K562 (cell line): ENCODE data around the gene INSYN2B. TPM values are rescaled to one million over a fixed set of nuclear protein-coding genes. Genes with fewer than 3 reads are reported as not detected.

ENCODE experiments used
- ATAC-seq: fragments of 200-7000 bp; cut with Tn5 transposase; 3 replicates; pipeline ENCODE4 v1.9.1; 2020; ENCODE audit warnings: moderate library complexity
- BruUV-seq: library from RNA; stranded (reverse); fragments of 400-500 nt; replicated peaks from 2 replicates; lab custom pipeline; 2021; lab: Mats Ljungman, UMichigan
- CTCF ChIA-PET: fragments of 300-600 bp; formaldehyde crosslinking; extraction: SDS; loops from one replicate; lab custom pipeline; 2021; ENCODE audit warnings: low intra/inter-chr PET ratio; lab: Yijun Ruan, JAX
- POLR2A ChIA-PET: fragments of 300-600, 350-650 bp; sonication (Branson Sonifier 250); formaldehyde crosslinking; extraction: SDS; loops from one replicate; lab custom pipeline; 2021; ENCODE audit warnings: antibody characterized with exemption, inconsistent platforms; lab: Yijun Ruan, JAX
- DNase-seq, 4 experiments: peaks; one replicate each; pipeline versions ENCODE4 v3.0.0 to v3.0.0-alpha.2; 2011 to 2018; ENCODE audit warnings: low spot score in 3 of 4, mixed read lengths in 3 of 4; ENCODE audit errors: extremely low read depth in 1 of 4
- FAIRE-seq: peaks from 2 replicates; lab custom pipeline; 2011; peaks lifted over from hg19 to GRCh38; lab: Jason Lieb, UNC
- H2AFZ ChIP-seq: 2 replicates; pipeline ENCODE4 v1.6.0; 2011; ENCODE audit warnings: low read depth, low read length, control low read depth, inconsistent platforms
- H3K27ac ChIP-seq: fragments of 200-600 bp; 3 replicates; pipeline ENCODE4 v1.8.0; 2011; ENCODE audit warnings: low read depth, mild to moderate bottlenecking, control low read depth, inconsistent platforms, low read length, moderate library complexity, mixed read lengths; ENCODE audit errors: extremely low read depth
- H3K27me3 ChIP-seq, 2 experiments: fragments of 300-600 bp in 1 of 2; 2 replicates in 1 of 2; 3 replicates in 1 of 2; pipeline versions ENCODE4 v1.6.0 to v1.8.0; 2011; ENCODE audit warnings: inconsistent platforms in 2 of 2, low read length in 2 of 2, mild to moderate bottlenecking in 1 of 2, mixed read lengths in 1 of 2, moderate library complexity in 1 of 2; ENCODE audit not compliant: control insufficient read depth in 2 of 2, insufficient read depth in 2 of 2
- H3K36me3 ChIP-seq: fragments of 300-600 bp; 3 replicates; pipeline ENCODE4 v1.8.0; 2011; ENCODE audit warnings: mild to moderate bottlenecking, low read length, inconsistent platforms; ENCODE audit not compliant: control insufficient read depth, insufficient read depth
- H3K4me1 ChIP-seq, 2 experiments: fragments of 200-600 bp in 1 of 2; replicated peaks in 1 of 2; 2 replicates in 1 of 2; 3 replicates in 1 of 2; pipeline versions ENCODE4 v1.5.1 to v1.8.0; 2011; ENCODE audit warnings: inconsistent platforms in 2 of 2, low read length in 2 of 2, mild to moderate bottlenecking in 1 of 2, mixed read lengths in 1 of 2, moderate library complexity in 1 of 2; ENCODE audit not compliant: control insufficient read depth in 2 of 2, insufficient read depth in 2 of 2
- H3K4me2 ChIP-seq: 2 replicates; pipeline ENCODE4 v1.6.1; 2011; ENCODE audit warnings: low read length, control low read depth, inconsistent platforms, mixed read lengths; ENCODE audit not compliant: insufficient read depth
- H3K4me3 ChIP-seq: fragments of 200-600 bp; sonication (generic), shearing (Covaris generic); 2 replicates; pipeline ENCODE4 v1.5.1; 2016; ENCODE audit warnings: control low read depth, inconsistent platforms
- H3K79me2 ChIP-seq: fragments of 200-600 bp; 3 replicates; pipeline ENCODE4 v1.8.0; 2011; ENCODE audit warnings: low read length, inconsistent platforms; ENCODE audit not compliant: control insufficient read depth, insufficient read depth
- H3K9ac ChIP-seq, 2 experiments: 2 replicates each; pipeline versions ENCODE4 v1.6.0 to v1.6.1; 2011; ENCODE audit warnings: low read depth in 2 of 2, low read length in 2 of 2, control low read depth in 1 of 2, inconsistent platforms in 1 of 2, mild to moderate bottlenecking in 1 of 2, mixed read lengths in 1 of 2; ENCODE audit not compliant: insufficient read depth in 1 of 2
- H3K9me1 ChIP-seq: one replicate; pipeline ENCODE4 v1.6.0; 2011; ENCODE audit warnings: inconsistent platforms, mild to moderate bottlenecking, low read length, moderate library complexity; ENCODE audit not compliant: control insufficient read depth, insufficient read depth
- H3K9me3 ChIP-seq: replicated peaks from 2 replicates; pipeline ENCODE4 v1.5.1; 2011; ENCODE audit warnings: low read depth, low read length, inconsistent platforms; ENCODE audit not compliant: control insufficient read depth, insufficient read depth
- H4K20me1 ChIP-seq: replicated peaks from 2 replicates; pipeline ENCODE4 v1.6.1; 2011; ENCODE audit warnings: low read length, inconsistent platforms, mixed read lengths; ENCODE audit not compliant: control insufficient read depth, insufficient read depth
- BMI1 ChIP-seq: fragments of 150-350 bp; IDR thresholded peaks from 2 replicates; pipeline ENCODE4 v1.6.1; 2014; ENCODE audit warnings: low read length
- CLOCK ChIP-seq: fragments of 250-450 bp; sonication (Bioruptor Pico); IDR thresholded peaks from 2 replicates; pipeline ENCODE4 v1.4.0; 2020; ENCODE audit warnings: mild to moderate bottlenecking, moderate library complexity, borderline replicate concordance
- NFE2 ChIP-seq: IDR thresholded peaks from 2 replicates; pipeline ENCODE4 v1.6.1; 2014; ENCODE audit warnings: antibody characterized with exemption, low read depth
- PTRF ChIP-seq: fragments of 450-650 bp; IDR thresholded peaks from 2 replicates; pipeline ENCODE4 v1.6.1; 2016; ENCODE audit warnings: mild to moderate bottlenecking, missing genetic modification characterization, missing compliant biosample characterization
- TSC22D4 ChIP-seq: fragments of 450-650 bp; IDR thresholded peaks from 2 replicates; pipeline ENCODE4 v1.6.1; 2016; ENCODE audit warnings: missing genetic modification characterization, missing biosample characterization, control low read depth
- ZNF280B ChIP-seq: fragments of 250-450 bp; sonication (Bioruptor Pico); IDR thresholded peaks from 2 replicates; pipeline ENCODE4 v1.5.1; 2021; ENCODE audit warnings: mild to moderate bottlenecking
- ZNF398 ChIP-seq: fragments of 250-450 bp; sonication (Bioruptor Pico); IDR thresholded peaks from 2 replicates; pipeline ENCODE4 v1.8.0; 2021; ENCODE audit warnings: moderate library complexity, mild to moderate bottlenecking, inconsistent platforms
- WGBS: fragments of 100-300 bp; shearing (Covaris generic); methylation state at CpG from one replicate; pipeline ENCODE4 v1.1.6; 2016; ENCODE audit warnings: low coverage, mixed read lengths; ENCODE audit not compliant: insufficient coverage; ENCODE audit errors: missing lambda C conversion rate; 5-methylcytosine and 5-hydroxymethylcytosine counted together
- in situ Hi-C: fragments of 300-500 bp; cut with MboI; formaldehyde crosslinking; loops from 4 replicates; pipeline ENCODE4 v1.15.0; 2018; ENCODE audit warnings: inconsistent platforms, mixed read lengths
- intact Hi-C: fragments of 100-400 bp; cut with micrococcal nuclease; formaldehyde crosslinking; loops from 2 replicates; pipeline ENCODE4 v1.14.2; 2022
- polyA plus RNA-seq, 8 experiments: library from polyadenylated mRNA; depleted of rRNA in 4 of 8; stranded (reverse) in 5 of 8; unstranded in 3 of 8; fragments of >200 nt; fragmentation: Nextera tagmentation in 2 of 8; fragmentation: Illumina TruSeq in 1 of 8; extraction: Ambion mirVana in 2 of 8; extraction: Trizol in 1 of 8; gene quantifications; 2 replicates each; pipeline versions ENCODE4 v1.2.1 to v1.2.3, GENCODE V29; 2011 to 2014; ENCODE audit warnings: inconsistent platforms in 1 of 8, missing spikeins in 1 of 8
- total RNA-seq, 7 experiments: library from RNA; depleted of rRNA in 6 of 7; stranded (reverse); fragments of >200 nt in 6 of 7; fragmentation: Illumina TruSeq in 2 of 7; extraction: Trizol in 2 of 7; gene quantifications; 2 replicates each; pipeline versions ENCODE4 v1.2.1 to v1.2.3, GENCODE V29; 2011 to 2021; ENCODE audit warnings: low replicate concordance in 1 of 7

Gene INSYN2B
- total and polyA plus RNA-seq, 9 of the 15 experiments (the other 6 are each of a cell fraction or from before 2014, with no cell fraction given), result not detected

GRCh38 chr5:170028124-170028523, 47.8 kb upstream of the INSYN2B start:
- intact Hi-C loops (no loop called here), in situ Hi-C loops (no loop called here)
- Histone ChIP-seq H2AFZ (no peak overlapping the region), H3K4me1 (no peaks in the 10 kb centered on the region), H4K20me1 (peaks cover 5% of the 10 kb centered on the region; the same call in 1 of the 2 replicates), H3K9ac (no peak overlapping the region), H3K4me3 (no peak overlapping the region), H3K27ac (no peak overlapping the region), H3K9me1 (no peaks in the 10 kb centered on the region), H3K36me3 (no peaks in the 10 kb centered on the region), H3K4me2 (no peak overlapping the region), H3K27me3 (peaks cover 0 to 3% of the 10 kb centered on the region in 2 experiments; a peak in 2 of 5 replicates), H3K9me3 (no peaks in the 10 kb centered on the region), H3K79me2 (no peaks in the 10 kb centered on the region)
- FAIRE-seq (no peak), ATAC-seq (no peak), DNase-seq (no peak)
- CTCF ChIA-PET, result no interaction called here
- POLR2A ChIA-PET, result interaction anchor here (0.6 kb wide), 1 partner anchor 86 kb away, joined by 4 read pairs; no protein-coding TSS in a partner anchor
- no TSS peak for BruUV-seq
- WGBS, result 0% methylated on average over 2 of the region's 2 CpGs
- no peak for TF ChIP-seq CLOCK (CRISPR knock-in tag)
- TF ChIP-seq ZNF280B (CRISPR knock-in tag), result no peak
- no peak for TF ChIP-seq TSC22D4 (tag)
- no peak for TF ChIP-seq BMI1
- no peak for TF ChIP-seq PTRF (tag)
- no peak for TF ChIP-seq ZNF398 (CRISPR knock-in tag)
- TF ChIP-seq NFE2, result no peak
